HG03108 (cell line): Measurements from ENCODE around the gene POU2F2.

ENCODE experiments used
- ATAC-seq: cut with Tn5 transposase; IDR thresholded peaks from one replicate; pipeline ENCODE4 v1.9.1; 2021; ENCODE audit warnings: moderate library complexity; ENCODE audit not compliant: unreplicated experiment

Gene POU2F2

GRCh38 chr19:42086188-42086736 lies 46.0 kb downstream of the POU2F2 start:
- no peak for ATAC-seq

GRCh38 chr19:42083537-42083936 lies 48.7 kb downstream of the POU2F2 start:
- no peak for ATAC-seq

- no peak for ATAC-seq
Observed at GRCh38 chr19:42081584-42082203, 50.6 kb downstream of the POU2F2 start.

- no peak for ATAC-seq
Observed at GRCh38 chr19:42080764-42081375, 51.4 kb downstream of the POU2F2 start.

- ATAC-seq, result no peak
Observed at GRCh38 chr19:42079886-42080763, 52.1 kb downstream of the POU2F2 start.

- ATAC-seq, result no peak
Observed at GRCh38 chr19:42079276-42079669, 53.0 kb downstream of the POU2F2 start.

GRCh38 chr19:42078538-42079275 lies 53.5 kb downstream of the POU2F2 start:
- ATAC-seq, result no peak

- no peak for ATAC-seq
Observed at GRCh38 chr19:42078058-42078457, 54.2 kb downstream of the POU2F2 start.

GRCh38 chr19:42076380-42076944 lies 55.8 kb downstream of the POU2F2 start:
- ATAC-seq, result no peak

GRCh38 chr19:42075616-42076379 lies 56.4 kb downstream of the POU2F2 start, which contains the start of gene ZNF574:
Gene ZNF574, plus strand, starts transcription at chr19:42076166. Its CDS starts 2,441 bp downstream, at chr19:42078607.
- ATAC-seq, result peak; percentile 94

GRCh38 chr19:42075364-42075615 lies 57.0 kb downstream of the POU2F2 start:
- no peak for ATAC-seq

GRCh38 chr19:42074513-42075363 lies 57.5 kb downstream of the POU2F2 start:
- no peak for ATAC-seq

- no peak for ATAC-seq
Observed at GRCh38 chr19:42071247-42071646, 61.0 kb downstream of the POU2F2 start.

- ATAC-seq, result no peak
Observed at GRCh38 chr19:42069619-42070351, 62.5 kb downstream of the POU2F2 start, which contains the start of gene GRIK5. Gene GRIK5, minus strand, starts transcription at chr19:42070206. Its CDS starts 4,436 bp downstream, at chr19:42065770.

GRCh38 chr19:42068756-42069571 lies 63.3 kb downstream of the POU2F2 start:
- ATAC-seq, result no peak

GRCh38 chr19:42068361-42068755 lies 63.9 kb downstream of the POU2F2 start:
- no peak for ATAC-seq

GRCh38 chr19:42067315-42067888 lies 64.8 kb downstream of the POU2F2 start:
- no peak for ATAC-seq
